Measurements from ENCODE around the gene DRD2. TPM values are rescaled to one million over a fixed set of nuclear protein-coding genes. Genes with fewer than 3 reads are reported as not detected.

DRD2 gene
- total and polyA plus RNA-seq, 2 donors: 0.05 to 0.30 TPM

GRCh38 chr11:113473983-113474361, 1.2 kb downstream of the DRD2 start:
- no peak overlapping the region for H3K4me3 ChIP-seq (ENCODE audit: low read length in 2 of 2)
- DNase-seq (ENCODE audit: low read depth in 6 of 9, low spot score in 9 of 9): no peak
- peaks cover 33 to 64% of the 10 kb centered on the region in 2 donors for H3K27me3 ChIP-seq (ENCODE audit: control insufficient read depth in 2 of 2, insufficient read depth in 1 of 2, low read length in 1 of 2)
- H3K4me1 ChIP-seq (ENCODE audit: control insufficient read depth in 2 of 2, insufficient read depth in 2 of 2, low read length in 2 of 2): no peaks in the 10 kb centered on the region
- no peaks in the 10 kb centered on the region for H3K9me3 ChIP-seq (ENCODE audit: control insufficient read depth in 2 of 2, insufficient read depth in 1 of 2, low read length in 1 of 2)
- no peaks in the 10 kb centered on the region for H3K36me3 ChIP-seq (ENCODE audit: control insufficient read depth in 2 of 2, insufficient read depth in 2 of 2, low read length in 1 of 2)
- H3K27ac ChIP-seq (ENCODE audit: low read depth in 1 of 2, low read length in 1 of 2): no peak overlapping the region
- 33% methylated on average over 9 of the region's 9 CpGs for WGBS

GRCh38 chr11:113472471-113472870, 2.7 kb downstream of the DRD2 start:
- H3K27ac ChIP-seq (ENCODE audit: low read depth in 1 of 2, low read length in 1 of 2): no peak overlapping the region
- H3K4me3 ChIP-seq (ENCODE audit: low read length in 2 of 2): no peak overlapping the region
- 58% methylated on average over 1 of the region's 1 CpG for WGBS
- H3K9me3 ChIP-seq (ENCODE audit: control insufficient read depth in 2 of 2, insufficient read depth in 1 of 2, low read length in 1 of 2): no peaks in the 10 kb centered on the region
- H3K4me1 ChIP-seq (ENCODE audit: control insufficient read depth in 2 of 2, insufficient read depth in 2 of 2, low read length in 2 of 2): no peaks in the 10 kb centered on the region
- peaks cover 33 to 55% of the 10 kb centered on the region in 2 donors for H3K27me3 ChIP-seq (ENCODE audit: control insufficient read depth in 2 of 2, insufficient read depth in 1 of 2, low read length in 1 of 2)
- no peak for DNase-seq (ENCODE audit: low read depth in 6 of 9, low spot score in 9 of 9)
- H3K36me3 ChIP-seq (ENCODE audit: control insufficient read depth in 2 of 2, insufficient read depth in 2 of 2, low read length in 1 of 2): no peaks in the 10 kb centered on the region

- Histone ChIP-seq H3K4me3 (ENCODE audit: low read length in 2 of 2) (no peak overlapping the region), H3K4me1 (ENCODE audit: control insufficient read depth in 2 of 2, insufficient read depth in 2 of 2, low read length in 2 of 2) (no peaks in the 10 kb centered on the region), H3K9me3 (ENCODE audit: control insufficient read depth in 2 of 2, insufficient read depth in 1 of 2, low read length in 1 of 2) (no peaks in the 10 kb centered on the region), H3K27me3 (ENCODE audit: control insufficient read depth in 2 of 2, insufficient read depth in 1 of 2, low read length in 1 of 2) (peaks cover 17 to 33% of the 10 kb centered on the region in 2 donors), H3K36me3 (ENCODE audit: control insufficient read depth in 2 of 2, insufficient read depth in 2 of 2, low read length in 1 of 2) (no peaks in the 10 kb centered on the region), H3K27ac (ENCODE audit: low read depth in 1 of 2, low read length in 1 of 2) (no peak overlapping the region)
- WGBS: 45% methylated on average over 5 of the region's 5 CpGs
- no peak for DNase-seq (ENCODE audit: low read depth in 6 of 9, low spot score in 9 of 9)
Measured at GRCh38 chr11:113470233-113470632, 5.0 kb downstream of the DRD2 start.

- WGBS: 80% methylated on average over 8 of the region's 8 CpGs
- H3K4me1 ChIP-seq (ENCODE audit: control insufficient read depth in 2 of 2, insufficient read depth in 2 of 2, low read length in 2 of 2): no peaks in the 10 kb centered on the region
- H3K4me3 ChIP-seq (ENCODE audit: low read length in 2 of 2): no peak overlapping the region
- no peaks in the 10 kb centered on the region for H3K36me3 ChIP-seq (ENCODE audit: control insufficient read depth in 2 of 2, insufficient read depth in 2 of 2, low read length in 1 of 2)
- H3K27me3 ChIP-seq (ENCODE audit: control insufficient read depth in 2 of 2, insufficient read depth in 1 of 2, low read length in 1 of 2): peaks cover 3 to 21% of the 10 kb centered on the region in 2 donors
- no peak overlapping the region for H3K27ac ChIP-seq (ENCODE audit: low read depth in 1 of 2, low read length in 1 of 2)
- H3K9me3 ChIP-seq (ENCODE audit: control insufficient read depth in 2 of 2, insufficient read depth in 1 of 2, low read length in 1 of 2): no peaks in the 10 kb centered on the region
- DNase-seq (ENCODE audit: low read depth in 6 of 9, low spot score in 9 of 9): no peak
Measured at GRCh38 chr11:113468726-113469345, 6.4 kb downstream of the DRD2 start.

- Histone ChIP-seq H3K27ac (ENCODE audit: low read depth in 1 of 2, low read length in 1 of 2) (no peak overlapping the region), H3K4me3 (ENCODE audit: low read length in 2 of 2) (no peak overlapping the region), H3K9me3 (ENCODE audit: control insufficient read depth in 2 of 2, insufficient read depth in 1 of 2, low read length in 1 of 2) (no peaks in the 10 kb centered on the region), H3K36me3 (ENCODE audit: control insufficient read depth in 2 of 2, insufficient read depth in 2 of 2, low read length in 1 of 2) (no peaks in the 10 kb centered on the region), H3K4me1 (ENCODE audit: control insufficient read depth in 2 of 2, insufficient read depth in 2 of 2, low read length in 2 of 2) (no peaks in the 10 kb centered on the region), H3K27me3 (ENCODE audit: control insufficient read depth in 2 of 2, insufficient read depth in 1 of 2, low read length in 1 of 2) (peaks cover 0 to 12% of the 10 kb centered on the region in 2 donors)
- 71% methylated on average over 2 of the region's 2 CpGs for WGBS
- DNase-seq (ENCODE audit: low read depth in 6 of 9, low spot score in 9 of 9): no peak
Measured at GRCh38 chr11:113467545-113467944, 7.7 kb downstream of the DRD2 start.

- H3K27me3 ChIP-seq (ENCODE audit: control insufficient read depth in 2 of 2, insufficient read depth in 1 of 2, low read length in 1 of 2): peaks cover 0 to 3% of the 10 kb centered on the region in 2 donors
- H3K9me3 ChIP-seq (ENCODE audit: control insufficient read depth in 2 of 2, insufficient read depth in 1 of 2, low read length in 1 of 2): no peaks in the 10 kb centered on the region
Measured at GRCh38 chr11:113465786-113466185, 9.4 kb downstream of the DRD2 start.

GRCh38 chr11:113464416-113464815, 10.8 kb downstream of the DRD2 start:
- Histone ChIP-seq H3K4me3 (ENCODE audit: low read length in 2 of 2) (no peak overlapping the region), H3K9me3 (ENCODE audit: control insufficient read depth in 2 of 2, insufficient read depth in 1 of 2, low read length in 1 of 2) (no peaks in the 10 kb centered on the region), H3K27ac (ENCODE audit: low read depth in 1 of 2, low read length in 1 of 2) (no peak overlapping the region), H3K4me1 (ENCODE audit: control insufficient read depth in 2 of 2, insufficient read depth in 2 of 2, low read length in 2 of 2) (no peaks in the 10 kb centered on the region), H3K27me3 (ENCODE audit: control insufficient read depth in 2 of 2, insufficient read depth in 1 of 2, low read length in 1 of 2) (peaks cover 0 to 6% of the 10 kb centered on the region in 2 donors), H3K36me3 (ENCODE audit: control insufficient read depth in 2 of 2, insufficient read depth in 2 of 2, low read length in 1 of 2) (no peaks in the 10 kb centered on the region)
- WGBS: 91% methylated on average over 2 of the region's 2 CpGs
- DNase-seq (ENCODE audit: low read depth in 6 of 9, low spot score in 9 of 9): no peak

More at GRCh38 chr11:113465786-113466185, 9.4 kb downstream of the DRD2 start:
- no peak overlapping the region for H3K4me3 ChIP-seq (ENCODE audit: low read length in 2 of 2)
- 94% methylated on average over 3 of the region's 3 CpGs for WGBS
- H3K4me1 ChIP-seq (ENCODE audit: control insufficient read depth in 2 of 2, insufficient read depth in 2 of 2, low read length in 2 of 2): no peaks in the 10 kb centered on the region
- no peaks in the 10 kb centered on the region for H3K36me3 ChIP-seq (ENCODE audit: control insufficient read depth in 2 of 2, insufficient read depth in 2 of 2, low read length in 1 of 2)
- H3K27ac ChIP-seq (ENCODE audit: low read depth in 1 of 2, low read length in 1 of 2): no peak overlapping the region
- DNase-seq (ENCODE audit: low read depth in 6 of 9, low spot score in 9 of 9): no peak

- WGBS: 92% methylated on average over 5 of the region's 5 CpGs
- no peaks in the 10 kb centered on the region for H3K4me1 ChIP-seq (ENCODE audit: control insufficient read depth in 2 of 2, insufficient read depth in 2 of 2, low read length in 2 of 2)
Measured at GRCh38 chr11:113462830-113463229, 12.4 kb downstream of the DRD2 start.

GRCh38 chr11:113461639-113462038, 13.6 kb downstream of the DRD2 start:
- no peak overlapping the region for H3K27ac ChIP-seq (ENCODE audit: low read depth in 1 of 2, low read length in 1 of 2)
- DNase-seq (ENCODE audit: low read depth in 6 of 9, low spot score in 9 of 9): no peak
- no peaks in the 10 kb centered on the region for H3K36me3 ChIP-seq (ENCODE audit: control insufficient read depth in 2 of 2, insufficient read depth in 2 of 2, low read length in 1 of 2)
- no peaks in the 10 kb centered on the region for H3K4me1 ChIP-seq (ENCODE audit: control insufficient read depth in 2 of 2, insufficient read depth in 2 of 2, low read length in 2 of 2)
- no peaks in the 10 kb centered on the region for H3K9me3 ChIP-seq (ENCODE audit: control insufficient read depth in 2 of 2, insufficient read depth in 1 of 2, low read length in 1 of 2)
- H3K4me3 ChIP-seq (ENCODE audit: low read length in 2 of 2): no peak overlapping the region
- H3K27me3 ChIP-seq (ENCODE audit: control insufficient read depth in 2 of 2, insufficient read depth in 1 of 2, low read length in 1 of 2): peaks cover 0 to 12% of the 10 kb centered on the region in 2 donors
- 90% methylated on average over 3 of the region's 3 CpGs for WGBS

More at GRCh38 chr11:113462830-113463229, 12.4 kb downstream of the DRD2 start:
- Histone ChIP-seq H3K4me3 (ENCODE audit: low read length in 2 of 2) (no peak overlapping the region), H3K36me3 (ENCODE audit: control insufficient read depth in 2 of 2, insufficient read depth in 2 of 2, low read length in 1 of 2) (no peaks in the 10 kb centered on the region), H3K27me3 (ENCODE audit: control insufficient read depth in 2 of 2, insufficient read depth in 1 of 2, low read length in 1 of 2) (peaks cover 0 to 7% of the 10 kb centered on the region in 2 donors), H3K9me3 (ENCODE audit: control insufficient read depth in 2 of 2, insufficient read depth in 1 of 2, low read length in 1 of 2) (no peaks in the 10 kb centered on the region), H3K27ac (ENCODE audit: low read depth in 1 of 2, low read length in 1 of 2) (no peak overlapping the region)
- no peak for DNase-seq (ENCODE audit: low read depth in 6 of 9, low spot score in 9 of 9)

Data from thymus (tissue), 11 donors.